Gastroesophageal sphincter (tissue), 4 donors: ENCODE data around the gene VCL. TPM values are rescaled to one million over a fixed set of nuclear protein-coding genes. Genes with fewer than 3 reads are reported as not detected.
A peak's percentile ranks its signal among the peaks of the same experiment; 100 is the strongest.

Source experiments
- ATAC-seq: fragments of 150-250 bp; one replicate; pipeline ENCODE4 v1.9.1; 2016; ENCODE audit warnings: mild to moderate bottlenecking, moderate library complexity
- H3K27ac ChIP-seq, 4 donors: fragments of 200-600 bp; sonication (generic) in 3 of 4; 1 replicate in 3 of 4; 2 replicates in 1 of 4; pipeline ENCODE4 v1.5.1; 2016 to 2019
- H3K27me3 ChIP-seq: fragments of 200-600 bp; sonication (generic); one replicate; pipeline ENCODE4 v1.5.1; 2019
- H3K36me3 ChIP-seq, 2 donors: fragments of 200-600 bp; sonication (generic); one replicate each; pipeline ENCODE4 v1.5.1; 2019; ENCODE audit warnings: control low read depth in 1 of 2
- H3K4me1 ChIP-seq, 3 donors: fragments of 200-600 bp; sonication (generic); 1 replicate in 2 of 3; 2 replicates in 1 of 3; pipeline ENCODE4 v1.5.1; 2016 to 2019; ENCODE audit warnings: control low read depth in 2 of 3
- H3K4me3 ChIP-seq, 2 donors: fragments of 200-600 bp; sonication (generic); one replicate each; pipeline ENCODE4 v1.5.1; 2019; ENCODE audit warnings: mild to moderate bottlenecking in 1 of 2, moderate library complexity in 1 of 2
- H3K9me3 ChIP-seq, 3 donors: fragments of 200-600 bp; sonication (generic); one replicate each; pipeline ENCODE4 v1.5.1; 2017 to 2019; ENCODE audit warnings: control low read depth in 2 of 3
- CTCF ChIP-seq, 4 experiments: fragments of 200-600 bp in 2 of 4; fragments of 450-650 bp in 2 of 4; sonication (generic) in 1 of 4; IDR thresholded peaks; one replicate each; pipeline ENCODE4 v1.5.1; 2017 to 2019; ENCODE audit warnings: antibody characterized with exemption in 4 of 4, mild to moderate bottlenecking in 2 of 4, moderate library complexity in 2 of 4
- EP300 ChIP-seq: sonication (generic); formaldehyde crosslinking; IDR thresholded peaks from one replicate; pipeline ENCODE4 v1.6.1; 2017; ENCODE audit warnings: antibody characterized with exemption, mild to moderate bottlenecking
- POLR2A ChIP-seq, 2 donors: fragments of 450-650 bp; IDR thresholded peaks; one replicate each; pipeline ENCODE4 v1.6.1; 2017; ENCODE audit warnings: antibody characterized with exemption in 2 of 2, mild to moderate bottlenecking in 2 of 2, moderate library complexity in 1 of 2
- POLR2AphosphoS5 ChIP-seq: sonication (generic); formaldehyde crosslinking; IDR thresholded peaks from one replicate; pipeline ENCODE4 v1.6.1; 2017; ENCODE audit warnings: antibody characterized with exemption
- WGBS, 2 donors: methylation state at CpG; one replicate each; pipeline ENCODE4 v1.1.5; 2018; ENCODE audit warnings: low coverage in 1 of 2; 5-methylcytosine and 5-hydroxymethylcytosine counted together
- total RNA-seq, 4 donors: library from RNA; depleted of rRNA; stranded (reverse); fragments of >200 nt; gene quantifications; one replicate each; pipeline ENCODE4 v1.1.0, GENCODE V29; 2016

VCL gene
- total RNA-seq, 4 donors from 2014 or later, result 433 to 615 (median 440) TPM

- H3K27ac ChIP-seq, result peak overlapping the region in 2 of 4 donors; percentile 50 to 80
- WGBS, 2 donors, result 33 to 65% methylated on average over 3 of the region's 3 CpGs
Measured at GRCh38 chr10:74032900-74033655, 35.2 kb downstream of the VCL start.

DNA sequence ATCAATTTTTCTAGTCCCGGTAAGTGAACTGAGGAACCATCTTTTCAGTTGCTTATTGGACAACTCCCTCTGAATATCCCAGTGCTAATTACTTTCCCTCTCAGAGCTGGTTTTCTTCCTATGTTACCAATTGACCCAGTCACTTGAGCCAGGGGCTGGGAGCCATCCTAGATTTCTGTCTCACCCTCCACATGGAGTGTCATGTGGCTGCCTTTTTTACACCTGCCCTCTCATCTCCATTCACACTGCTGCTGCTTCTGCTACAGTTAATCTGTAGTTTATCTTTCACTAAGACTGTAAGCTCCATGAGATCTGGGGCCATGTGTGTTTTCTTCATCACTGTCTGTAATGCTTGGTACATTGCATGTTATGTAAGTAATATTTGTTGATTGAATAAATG is 35.8 kb downstream of the VCL start:
- no peak for TF ChIP-seq CTCF (IDR thresholded peaks at IDR 0.05)
- TF ChIP-seq POLR2A (IDR thresholded peaks at IDR 0.05), result no peak
- TF ChIP-seq POLR2AphosphoS5, result no peak
- TF ChIP-seq EP300, result no peak
- Histone ChIP-seq H3K36me3 (peaks cover 0 to 5% of the 10 kb centered on the region in 2 donors), H3K4me1 (peaks cover 20 to 98% (median 25%) of the 10 kb centered on the region in 3 donors), H3K27ac (peak overlapping the region in 2 of 4 donors; percentile 50 to 80), H3K4me3 (no peak overlapping the region), H3K27me3 (no peaks in the 10 kb centered on the region), H3K9me3 (no peaks in the 10 kb centered on the region)
- WGBS, 2 donors, result 70% methylated on average over 1 of the region's 1 CpG; no CpG with 5 or more reads in 1 of the 2 donors
- no peak for ATAC-seq

More at GRCh38 chr10:74032900-74033655, 35.2 kb downstream of the VCL start:
- Histone ChIP-seq H3K4me3 (no peak overlapping the region), H3K9me3 (no peaks in the 10 kb centered on the region), H3K36me3 (peaks cover 0 to 5% of the 10 kb centered on the region in 2 donors), H3K27me3 (no peaks in the 10 kb centered on the region), H3K4me1 (peaks cover 19 to 98% (median 22%) of the 10 kb centered on the region in 3 donors)
- no peak for TF ChIP-seq POLR2A (IDR thresholded peaks at IDR 0.05)
- ATAC-seq, result no peak

GRCh38 chr10:74034301-74034700 is 36.4 kb downstream of the VCL start:
- WGBS, 2 donors, result 75 to 80% methylated on average over 1 to 2 of the region's 2 CpGs
- Histone ChIP-seq H3K9me3 (no peaks in the 10 kb centered on the region), H3K4me1 (peaks cover 22 to 98% (median 30%) of the 10 kb centered on the region in 3 donors), H3K36me3 (peaks cover 0 to 5% of the 10 kb centered on the region in 2 donors), H3K4me3 (no peak overlapping the region), H3K27ac (peak overlapping the region in 3 of 4 donors; percentile 0 to 80 (median 34)), H3K27me3 (no peaks in the 10 kb centered on the region)
- no peak for ATAC-seq
- TF ChIP-seq CTCF (IDR thresholded peaks at IDR 0.05) (no peak), EP300 (no peak), POLR2A (IDR thresholded peaks at IDR 0.05) (no peak), POLR2AphosphoS5 (no peak)

DNA sequence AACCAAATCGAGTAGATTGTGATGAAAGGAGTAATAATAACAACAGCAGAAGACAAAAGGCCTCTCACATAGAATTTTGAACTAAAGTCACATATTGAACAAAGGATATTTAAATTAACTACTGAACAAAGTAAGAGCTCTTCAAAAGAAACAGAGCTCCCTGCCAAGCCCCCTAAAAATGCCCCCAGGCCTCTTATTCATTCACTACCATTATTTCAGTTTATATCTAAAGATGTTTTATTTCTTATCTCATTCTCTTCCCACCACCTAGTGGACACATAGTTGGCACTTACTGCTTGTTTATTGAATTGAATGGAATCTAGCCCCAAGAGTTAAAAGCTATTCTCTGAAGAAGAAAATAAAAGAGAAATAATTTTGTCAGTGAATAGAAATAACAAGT is 37.4 kb downstream of the VCL start:
- Histone ChIP-seq H3K4me1 (peaks cover 23 to 98% (median 27%) of the 10 kb centered on the region in 3 donors), H3K9me3 (no peaks in the 10 kb centered on the region), H3K36me3 (peaks cover 0 to 5% of the 10 kb centered on the region in 2 donors), H3K27me3 (no peaks in the 10 kb centered on the region), H3K27ac (peak overlapping the region; percentile 27 to 80 (median 40)), H3K4me3 (no peak overlapping the region)
- WGBS, 2 donors, result 5 to 20% methylated on average over 1 of the region's 1 CpG
- TF ChIP-seq POLR2A (IDR thresholded peaks at IDR 0.05) (no peak), CTCF (IDR thresholded peaks at IDR 0.05) (peak in 2 of 4 experiments; percentile 16 to 27)
- ATAC-seq, result no peak

GRCh38 chr10:74036474-74036873 is 38.6 kb downstream of the VCL start:
- Histone ChIP-seq H3K27me3 (no peaks in the 10 kb centered on the region), H3K9me3 (no peaks in the 10 kb centered on the region), H3K4me1 (peaks cover 25 to 97% (median 26%) of the 10 kb centered on the region in 3 donors), H3K36me3 (peaks cover 0 to 5% of the 10 kb centered on the region in 2 donors), H3K4me3 (no peak overlapping the region), H3K27ac (peak overlapping the region in 3 of 4 donors; percentile 27 to 80 (median 39))
- no peak for TF ChIP-seq POLR2A (IDR thresholded peaks at IDR 0.05)
- no peak for TF ChIP-seq EP300
- TF ChIP-seq POLR2AphosphoS5, result no peak
- TF ChIP-seq CTCF (IDR thresholded peaks at IDR 0.05), result no peak
- ATAC-seq, result no peak
- WGBS, 2 donors, result 87 to 100% methylated on average over 2 to 4 of the region's 4 CpGs
